Thyroid gland (tissue), 4 donors: ENCODE measurements around the gene B4GALNT3. TPM values are rescaled to one million over a fixed set of nuclear protein-coding genes. Genes with fewer than 3 reads are reported as not detected.

Source experiments
- DNase-seq, 2 donors: peaks; one replicate each; pipeline ENCODE4 v3.0.0-alpha.2; 2019
- H3K27ac ChIP-seq, 3 donors: fragments of 200-600 bp; sonication (generic); 1 replicate in 2 of 3; 2 replicates in 1 of 3; pipeline ENCODE4 v1.5.1; 2016 to 2019; ENCODE audit warnings: mild to moderate bottlenecking in 1 of 3, moderate library complexity in 1 of 3
- H3K27me3 ChIP-seq: fragments of 200-600 bp; sonication (generic); one replicate; pipeline ENCODE4 v1.5.1; 2019
- H3K36me3 ChIP-seq, 2 donors: fragments of 200-600 bp; sonication (generic); one replicate each; pipeline ENCODE4 v1.5.1; 2016 to 2019
- H3K4me1 ChIP-seq, 2 donors: fragments of 200-600 bp; sonication (generic); one replicate each; pipeline ENCODE4 v1.5.1; 2017 to 2019
- H3K4me3 ChIP-seq, 3 donors: fragments of 200-600 bp; sonication (generic); replicated peaks in 1 of 3; 1 replicate in 2 of 3; 2 replicates in 1 of 3; pipeline ENCODE4 v1.5.1; 2016; ENCODE audit warnings: mild to moderate bottlenecking in 1 of 3
- H3K9me3 ChIP-seq: fragments of 200-600 bp; sonication (generic); one replicate; pipeline ENCODE4 v1.5.1; 2017
- POLR2A ChIP-seq, 2 donors: fragments of 450-650 bp; IDR thresholded peaks; one replicate each; pipeline ENCODE4 v1.6.1; 2017; ENCODE audit warnings: antibody characterized with exemption in 2 of 2, mild to moderate bottlenecking in 2 of 2, moderate library complexity in 1 of 2
- WGBS, 2 donors: methylation state at CpG; one replicate each; pipeline ENCODE4 v1.1.5; 2017; 5-methylcytosine and 5-hydroxymethylcytosine counted together
- intact Hi-C: fragments of 100-400 bp; cut with DNase I; formaldehyde crosslinking; loops from one replicate; pipeline ENCODE4 v1.15.1; 2023
- total RNA-seq, 4 donors: library from RNA; depleted of rRNA; stranded (reverse); fragments of >200 nt; gene quantifications; one replicate each; pipeline ENCODE4 v1.2.3, GENCODE V29; 2016
- TF ChIP-seq, protein P1 (sequence below), 6 experiments: fragments of 200-600 bp in 3 of 6; fragments of 450-650 bp in 3 of 6; sonication (generic) in 3 of 6; IDR thresholded peaks; one replicate each; pipeline ENCODE4 v1.5.1; 2016 to 2019; ENCODE audit warnings: antibody characterized with exemption in 6 of 6, mild to moderate bottlenecking in 2 of 6, inconsistent platforms in 1 of 6, moderate library complexity in 1 of 6

B4GALNT3 gene
- total RNA-seq, 4 donors from 2014 or later: 3.9 to 6.6 (median 5.6) TPM

- intact Hi-C loops: no loop called here
- H3K4me1 ChIP-seq: no peaks in the 10 kb centered on the region
- H3K27ac ChIP-seq: no peak overlapping the region
- TF ChIP-seq, protein P1, sequence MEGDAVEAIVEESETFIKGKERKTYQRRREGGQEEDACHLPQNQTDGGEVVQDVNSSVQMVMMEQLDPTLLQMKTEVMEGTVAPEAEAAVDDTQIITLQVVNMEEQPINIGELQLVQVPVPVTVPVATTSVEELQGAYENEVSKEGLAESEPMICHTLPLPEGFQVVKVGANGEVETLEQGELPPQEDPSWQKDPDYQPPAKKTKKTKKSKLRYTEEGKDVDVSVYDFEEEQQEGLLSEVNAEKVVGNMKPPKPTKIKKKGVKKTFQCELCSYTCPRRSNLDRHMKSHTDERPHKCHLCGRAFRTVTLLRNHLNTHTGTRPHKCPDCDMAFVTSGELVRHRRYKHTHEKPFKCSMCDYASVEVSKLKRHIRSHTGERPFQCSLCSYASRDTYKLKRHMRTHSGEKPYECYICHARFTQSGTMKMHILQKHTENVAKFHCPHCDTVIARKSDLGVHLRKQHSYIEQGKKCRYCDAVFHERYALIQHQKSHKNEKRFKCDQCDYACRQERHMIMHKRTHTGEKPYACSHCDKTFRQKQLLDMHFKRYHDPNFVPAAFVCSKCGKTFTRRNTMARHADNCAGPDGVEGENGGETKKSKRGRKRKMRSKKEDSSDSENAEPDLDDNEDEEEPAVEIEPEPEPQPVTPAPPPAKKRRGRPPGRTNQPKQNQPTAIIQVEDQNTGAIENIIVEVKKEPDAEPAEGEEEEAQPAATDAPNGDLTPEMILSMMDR (IDR thresholded peaks at IDR 0.05): no peak
- TF ChIP-seq POLR2A (IDR thresholded peaks at IDR 0.05): no peak
- DNase-seq: no peak
- H3K27me3 ChIP-seq: no peaks in the 10 kb centered on the region
- no peak overlapping the region for H3K4me3 ChIP-seq
- WGBS, 2 donors: 88 to 94% methylated on average over 12 to 16 of the region's 16 CpGs
- H3K36me3 ChIP-seq: no peaks in the 10 kb centered on the region
- H3K9me3 ChIP-seq: no peaks in the 10 kb centered on the region
Observed at GRCh38 chr12:586318-587071, 126.8 kb downstream of the B4GALNT3 start.

DNA sequence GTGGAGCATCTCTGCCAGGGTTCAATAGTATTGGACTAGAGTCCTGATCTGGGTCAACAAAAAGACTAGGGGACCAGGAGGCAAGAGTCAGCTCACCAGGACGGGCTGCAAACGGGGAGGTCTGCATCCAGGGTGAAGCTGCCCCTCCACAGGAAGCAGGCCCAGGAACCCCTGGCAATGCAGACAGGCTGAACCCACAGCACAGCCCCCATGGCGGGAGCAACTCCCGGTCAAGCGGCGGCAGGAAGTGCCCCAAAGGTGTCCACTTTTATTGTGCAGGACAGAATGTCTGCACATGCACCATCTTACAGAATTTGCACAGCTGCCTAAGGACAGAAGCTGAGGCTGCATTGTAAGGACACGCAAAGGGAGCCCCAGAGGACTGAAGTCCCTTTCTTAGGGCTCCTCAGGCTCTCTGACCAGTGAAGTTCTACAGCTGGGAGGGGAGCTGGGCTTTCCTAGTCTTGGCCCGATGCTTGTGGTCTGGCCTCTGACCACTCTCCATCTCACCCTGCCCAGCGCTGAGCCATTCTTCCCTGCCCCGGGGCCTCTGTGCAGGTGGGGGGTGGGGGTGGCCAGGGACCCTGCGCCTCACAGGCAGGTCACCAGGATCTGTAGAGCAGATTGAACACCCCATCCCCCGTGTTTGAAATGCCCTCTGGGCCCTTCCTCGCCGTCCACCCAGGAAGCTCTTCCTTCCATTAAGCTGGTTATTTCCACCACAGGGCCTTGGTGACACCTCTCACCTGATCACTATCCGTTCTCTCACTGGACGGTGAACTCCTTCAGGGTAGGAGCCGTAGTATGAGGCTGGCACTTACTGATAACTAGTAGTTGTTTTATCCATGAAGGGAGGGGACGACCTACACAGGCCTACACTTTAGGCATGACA lies 127.6 kb downstream of the B4GALNT3 start:
- TF ChIP-seq, protein P1 (IDR thresholded peaks at IDR 0.05): no peak
- no peak overlapping the region for H3K27ac ChIP-seq
- no peaks in the 10 kb centered on the region for H3K36me3 ChIP-seq
- no peaks in the 10 kb centered on the region for H3K4me1 ChIP-seq
- H3K4me3 ChIP-seq: no peak overlapping the region
- WGBS, 2 donors: 84 to 86% methylated on average over 9 to 18 of the region's 18 CpGs
- intact Hi-C loops: no loop called here
- H3K9me3 ChIP-seq: no peaks in the 10 kb centered on the region
- H3K27me3 ChIP-seq: no peaks in the 10 kb centered on the region
- no peak for DNase-seq

- no peaks in the 10 kb centered on the region for H3K4me1 ChIP-seq
- 90 to 91% methylated on average over 9 to 10 of the region's 10 CpGs for WGBS, 2 donors
Observed at GRCh38 chr12:588024-588322, 128.2 kb downstream of the B4GALNT3 start.

GRCh38 chr12:588646-589045 lies 128.9 kb downstream of the B4GALNT3 start:
- Histone ChIP-seq H3K9me3 (no peaks in the 10 kb centered on the region), H3K4me1 (no peaks in the 10 kb centered on the region), H3K27me3 (no peaks in the 10 kb centered on the region), H3K27ac (no peak overlapping the region), H3K36me3 (no peaks in the 10 kb centered on the region), H3K4me3 (no peak overlapping the region)
- 92 to 96% methylated on average over 4 of the region's 4 CpGs for WGBS, 2 donors
- no peak for TF ChIP-seq POLR2A (IDR thresholded peaks at IDR 0.05)
- TF ChIP-seq, protein P1 (IDR thresholded peaks at IDR 0.05): no peak
- DNase-seq: no peak
- intact Hi-C loops: no loop called here

More at GRCh38 chr12:588024-588322, 128.2 kb downstream of the B4GALNT3 start:
- Histone ChIP-seq H3K9me3 (no peaks in the 10 kb centered on the region), H3K36me3 (no peaks in the 10 kb centered on the region), H3K27ac (no peak overlapping the region), H3K27me3 (no peaks in the 10 kb centered on the region), H3K4me3 (no peak overlapping the region)
- no peak for DNase-seq
- no peak for TF ChIP-seq POLR2A (IDR thresholded peaks at IDR 0.05)
- TF ChIP-seq, protein P1 (IDR thresholded peaks at IDR 0.05): no peak
- intact Hi-C loops: no loop called here
